K562 (cell line): Measurements from ENCODE around the gene ZKSCAN4. TPM values are rescaled to one million over a fixed set of nuclear protein-coding genes. Genes with fewer than 3 reads are reported as not detected.

Experiments used
- CTBP1 ChIP-seq: fragments of 450-650 bp; IDR thresholded peaks from 2 replicates; pipeline ENCODE4 v1.6.1; 2016; ENCODE audit warnings: borderline replicate concordance
- FOXP1 ChIP-seq: sonication (generic); formaldehyde crosslinking; IDR thresholded peaks from 2 replicates; pipeline ENCODE4 v1.8.0; 2022; ENCODE audit warnings: mild to moderate bottlenecking, missing genetic modification reagents
- KLF10 ChIP-seq: fragments of 250-450 bp; sonication (Bioruptor Pico); IDR thresholded peaks from 2 replicates; pipeline ENCODE4 v1.6.1; 2021; ENCODE audit warnings: matching md5 sums
- MAZ ChIP-seq, 2 experiments: fragments of 450-650 bp in 1 of 2; sonication (generic) in 1 of 2; formaldehyde crosslinking; IDR thresholded peaks in 1 of 2; conservative IDR thresholded peaks in 1 of 2; 2 replicates each; pipeline versions ENCODE4 v1.4.0 to v1.5.0; 2020; ENCODE audit warnings: mild to moderate bottlenecking in 1 of 2, missing genetic modification reagents in 1 of 2
- NBN ChIP-seq: fragments of 450-650 bp; IDR thresholded peaks from 2 replicates; pipeline ENCODE4 v1.6.1; 2016; ENCODE audit warnings: low read depth, mild to moderate bottlenecking
- PHF8 ChIP-seq: fragments of 200-600 bp; sonication (generic); IDR thresholded peaks from 2 replicates; pipeline ENCODE4 v1.6.1; 2012; ENCODE audit warnings: mixed run types, mild to moderate bottlenecking, inconsistent platforms, low read length, moderate library complexity, borderline replicate concordance
- U2AF2 ChIP-seq: fragments of 200-400 bp; formaldehyde crosslinking; optimal IDR thresholded peaks from 2 replicates; pipeline ENCODE3; 2017; ENCODE audit warnings: low read depth, mild to moderate bottlenecking, low read length
- ZNF57 ChIP-seq: fragments of 450-650 bp; formaldehyde crosslinking; IDR thresholded peaks from 2 replicates; pipeline ENCODE4 v1.4.0; 2020; ENCODE audit warnings: mild to moderate bottlenecking, moderate library complexity
- ZNF778 ChIP-seq: fragments of 450-650 bp; formaldehyde crosslinking; IDR thresholded peaks from 2 replicates; pipeline ENCODE4 v1.4.0; 2020; ENCODE audit warnings: mild to moderate bottlenecking, moderate library complexity
- polyA plus RNA-seq, 8 experiments: library from polyadenylated mRNA; depleted of rRNA in 4 of 8; stranded (reverse) in 5 of 8; unstranded in 3 of 8; fragments of >200 nt; fragmentation: Nextera tagmentation in 2 of 8; fragmentation: Illumina TruSeq in 1 of 8; extraction: Ambion mirVana in 2 of 8; extraction: Trizol in 1 of 8; gene quantifications; 2 replicates each; pipeline versions ENCODE4 v1.2.1 to v1.2.3, GENCODE V29; 2011 to 2014; ENCODE audit warnings: inconsistent platforms in 1 of 8, missing spikeins in 1 of 8
- total RNA-seq, 7 experiments: library from RNA; depleted of rRNA in 6 of 7; stranded (reverse); fragments of >200 nt in 6 of 7; fragmentation: Illumina TruSeq in 2 of 7; extraction: Trizol in 2 of 7; gene quantifications; 2 replicates each; pipeline versions ENCODE4 v1.2.1 to v1.2.3, GENCODE V29; 2011 to 2021; ENCODE audit warnings: low replicate concordance in 1 of 7
- TF ChIP-seq, protein P1 (sequence below), 3 experiments: fragments of 200-800 bp in 1 of 3; fragments of 250-450 bp in 1 of 3; fragments of 450-650 bp in 1 of 3; sonication (Bioruptor Pico) in 1 of 3; sonication (Bioruptor generic) in 1 of 3; formaldehyde crosslinking in 1 of 3; IDR thresholded peaks; 2 replicates each; pipeline versions ENCODE4 v1.6.1 to v1.8.0; 2016 to 2022; ENCODE audit warnings: mild to moderate bottlenecking in 2 of 3, missing genetic modification characterization in 2 of 3, missing compliant biosample characterization in 1 of 3, moderate library complexity in 1 of 3
- TF ChIP-seq, protein P2 (sequence below): sonication (generic); formaldehyde crosslinking; IDR thresholded peaks from 2 replicates; pipeline ENCODE4 v1.8.1; 2023; ENCODE audit warnings: missing genetic modification reagents, mild to moderate bottlenecking, borderline replicate concordance
- TF ChIP-seq, protein P3 (sequence below): IDR thresholded peaks from 2 replicates; pipeline ENCODE4 v1.6.1; 2016; ENCODE audit warnings: missing genetic modification characterization, missing compliant biosample characterization
- TF ChIP-seq, protein P4 (sequence below): sonication (generic); formaldehyde crosslinking; IDR thresholded peaks from 2 replicates; pipeline ENCODE4 v1.8.0; 2023; ENCODE audit warnings: mild to moderate bottlenecking, missing genetic modification reagents

ZKSCAN4 gene
- total and polyA plus RNA-seq, 9 of the 15 experiments (the other 6 are each of a cell fraction or from before 2014, with no cell fraction given) = 1.2 to 5.3 (median 4.7) TPM

DNA sequence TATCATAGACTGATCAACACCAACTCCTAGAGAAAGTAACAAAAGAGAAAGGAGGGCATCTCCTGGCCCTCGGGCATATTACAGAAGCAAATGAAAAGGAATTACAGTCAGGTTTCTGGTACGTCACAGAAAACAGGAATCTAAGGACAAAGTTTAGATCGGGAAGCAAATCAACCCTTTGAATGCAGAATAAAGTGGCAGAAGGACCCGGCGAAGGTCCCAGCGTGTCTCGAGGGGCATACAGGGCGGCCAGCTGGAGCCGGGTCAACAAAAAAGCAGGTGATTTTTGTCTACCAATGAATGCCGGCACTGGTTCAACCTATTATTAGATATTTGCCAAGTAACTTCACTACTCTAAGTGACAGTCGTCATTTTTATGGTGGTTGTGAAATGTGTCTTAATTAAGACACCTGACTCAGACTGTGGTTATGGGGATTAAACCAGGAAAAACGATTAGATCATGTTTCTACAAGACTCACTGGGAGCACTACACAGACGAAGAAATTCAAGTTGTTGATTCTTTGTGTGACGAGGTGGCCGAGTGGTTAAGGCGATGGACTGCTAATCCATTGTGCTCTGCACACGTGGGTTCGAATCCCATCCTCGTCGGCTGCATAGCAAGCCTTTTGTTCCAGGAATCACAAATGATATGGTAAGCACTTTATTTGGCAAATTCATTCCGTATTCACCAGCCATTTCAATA is 39.4 kb downstream of the ZKSCAN4 start (continued):
- TF ChIP-seq, protein P1, sequence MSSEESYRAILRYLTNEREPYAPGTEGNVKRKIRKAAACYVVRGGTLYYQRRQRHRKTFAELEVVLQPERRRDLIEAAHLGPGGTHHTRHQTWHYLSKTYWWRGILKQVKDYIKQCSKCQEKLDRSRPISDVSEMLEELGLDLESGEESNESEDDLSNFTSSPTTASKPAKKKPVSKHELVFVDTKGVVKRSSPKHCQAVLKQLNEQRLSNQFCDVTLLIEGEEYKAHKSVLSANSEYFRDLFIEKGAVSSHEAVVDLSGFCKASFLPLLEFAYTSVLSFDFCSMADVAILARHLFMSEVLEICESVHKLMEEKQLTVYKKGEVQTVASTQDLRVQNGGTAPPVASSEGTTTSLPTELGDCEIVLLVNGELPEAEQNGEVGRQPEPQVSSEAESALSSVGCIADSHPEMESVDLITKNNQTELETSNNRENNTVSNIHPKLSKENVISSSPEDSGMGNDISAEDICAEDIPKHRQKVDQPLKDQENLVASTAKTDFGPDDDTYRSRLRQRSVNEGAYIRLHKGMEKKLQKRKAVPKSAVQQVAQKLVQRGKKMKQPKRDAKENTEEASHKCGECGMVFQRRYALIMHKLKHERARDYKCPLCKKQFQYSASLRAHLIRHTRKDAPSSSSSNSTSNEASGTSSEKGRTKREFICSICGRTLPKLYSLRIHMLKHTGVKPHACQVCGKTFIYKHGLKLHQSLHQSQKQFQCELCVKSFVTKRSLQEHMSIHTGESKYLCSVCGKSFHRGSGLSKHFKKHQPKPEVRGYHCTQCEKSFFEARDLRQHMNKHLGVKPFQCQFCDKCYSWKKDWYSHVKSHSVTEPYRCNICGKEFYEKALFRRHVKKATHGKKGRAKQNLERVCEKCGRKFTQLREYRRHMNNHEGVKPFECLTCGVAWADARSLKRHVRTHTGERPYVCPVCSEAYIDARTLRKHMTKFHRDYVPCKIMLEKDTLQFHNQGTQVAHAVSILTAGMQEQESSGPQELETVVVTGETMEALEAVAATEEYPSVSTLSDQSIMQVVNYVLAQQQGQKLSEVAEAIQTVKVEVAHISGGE (CRISPR knock-in tag; IDR thresholded peaks at IDR 0.05) = peak in 1 of 3 experiments; percentile 63; a peak in 2 of 6 replicates
- TF ChIP-seq, protein P2, sequence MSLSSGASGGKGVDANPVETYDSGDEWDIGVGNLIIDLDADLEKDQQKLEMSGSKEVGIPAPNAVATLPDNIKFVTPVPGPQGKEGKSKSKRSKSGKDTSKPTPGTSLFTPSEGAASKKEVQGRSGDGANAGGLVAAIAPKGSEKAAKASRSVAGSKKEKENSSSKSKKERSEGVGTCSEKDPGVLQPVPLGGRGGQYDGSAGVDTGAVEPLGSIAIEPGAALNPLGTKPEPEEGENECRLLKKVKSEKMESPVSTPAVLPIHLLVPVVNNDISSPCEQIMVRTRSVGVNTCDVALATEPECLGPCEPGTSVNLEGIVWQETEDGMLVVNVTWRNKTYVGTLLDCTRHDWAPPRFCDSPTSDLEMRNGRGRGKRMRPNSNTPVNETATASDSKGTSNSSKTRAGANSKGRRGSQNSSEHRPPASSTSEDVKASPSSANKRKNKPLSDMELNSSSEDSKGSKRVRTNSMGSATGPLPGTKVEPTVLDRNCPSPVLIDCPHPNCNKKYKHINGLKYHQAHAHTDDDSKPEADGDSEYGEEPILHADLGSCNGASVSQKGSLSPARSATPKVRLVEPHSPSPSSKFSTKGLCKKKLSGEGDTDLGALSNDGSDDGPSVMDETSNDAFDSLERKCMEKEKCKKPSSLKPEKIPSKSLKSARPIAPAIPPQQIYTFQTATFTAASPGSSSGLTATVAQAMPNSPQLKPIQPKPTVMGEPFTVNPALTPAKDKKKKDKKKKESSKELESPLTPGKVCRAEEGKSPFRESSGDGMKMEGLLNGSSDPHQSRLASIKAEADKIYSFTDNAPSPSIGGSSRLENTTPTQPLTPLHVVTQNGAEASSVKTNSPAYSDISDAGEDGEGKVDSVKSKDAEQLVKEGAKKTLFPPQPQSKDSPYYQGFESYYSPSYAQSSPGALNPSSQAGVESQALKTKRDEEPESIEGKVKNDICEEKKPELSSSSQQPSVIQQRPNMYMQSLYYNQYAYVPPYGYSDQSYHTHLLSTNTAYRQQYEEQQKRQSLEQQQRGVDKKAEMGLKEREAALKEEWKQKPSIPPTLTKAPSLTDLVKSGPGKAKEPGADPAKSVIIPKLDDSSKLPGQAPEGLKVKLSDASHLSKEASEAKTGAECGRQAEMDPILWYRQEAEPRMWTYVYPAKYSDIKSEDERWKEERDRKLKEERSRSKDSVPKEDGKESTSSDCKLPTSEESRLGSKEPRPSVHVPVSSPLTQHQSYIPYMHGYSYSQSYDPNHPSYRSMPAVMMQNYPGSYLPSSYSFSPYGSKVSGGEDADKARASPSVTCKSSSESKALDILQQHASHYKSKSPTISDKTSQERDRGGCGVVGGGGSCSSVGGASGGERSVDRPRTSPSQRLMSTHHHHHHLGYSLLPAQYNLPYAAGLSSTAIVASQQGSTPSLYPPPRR (CRISPR knock-in tag) = no peak
- no peak for TF ChIP-seq PHF8
- peak; percentile 7 to 81 for TF ChIP-seq MAZ (CRISPR knock-in tag; conservative IDR thresholded peaks at IDR 0.05 in 1 of 2, IDR thresholded peaks at IDR 0.05 in 1 of 2)
- TF ChIP-seq U2AF2 = no peak
- TF ChIP-seq ZNF57 (CRISPR knock-in tag) = no peak
- TF ChIP-seq, protein P3, sequence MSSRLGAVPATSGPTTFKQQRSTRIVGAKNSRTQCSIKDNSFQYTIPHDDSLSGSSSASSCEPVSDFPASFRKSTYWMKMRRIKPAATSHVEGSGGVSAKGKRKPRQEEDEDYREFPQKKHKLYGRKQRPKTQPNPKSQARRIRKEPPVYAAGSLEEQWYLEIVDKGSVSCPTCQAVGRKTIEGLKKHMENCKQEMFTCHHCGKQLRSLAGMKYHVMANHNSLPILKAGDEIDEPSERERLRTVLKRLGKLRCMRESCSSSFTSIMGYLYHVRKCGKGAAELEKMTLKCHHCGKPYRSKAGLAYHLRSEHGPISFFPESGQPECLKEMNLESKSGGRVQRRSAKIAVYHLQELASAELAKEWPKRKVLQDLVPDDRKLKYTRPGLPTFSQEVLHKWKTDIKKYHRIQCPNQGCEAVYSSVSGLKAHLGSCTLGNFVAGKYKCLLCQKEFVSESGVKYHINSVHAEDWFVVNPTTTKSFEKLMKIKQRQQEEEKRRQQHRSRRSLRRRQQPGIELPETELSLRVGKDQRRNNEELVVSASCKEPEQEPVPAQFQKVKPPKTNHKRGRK (tag) = no peak
- no peak for TF ChIP-seq KLF10 (CRISPR knock-in tag)
- TF ChIP-seq ZNF778 = no peak
- peak; percentile 95 for TF ChIP-seq NBN
- peak; percentile 54 for TF ChIP-seq CTBP1
- TF ChIP-seq FOXP1 (CRISPR knock-in tag) = peak; percentile 96
- TF ChIP-seq, protein P4, sequence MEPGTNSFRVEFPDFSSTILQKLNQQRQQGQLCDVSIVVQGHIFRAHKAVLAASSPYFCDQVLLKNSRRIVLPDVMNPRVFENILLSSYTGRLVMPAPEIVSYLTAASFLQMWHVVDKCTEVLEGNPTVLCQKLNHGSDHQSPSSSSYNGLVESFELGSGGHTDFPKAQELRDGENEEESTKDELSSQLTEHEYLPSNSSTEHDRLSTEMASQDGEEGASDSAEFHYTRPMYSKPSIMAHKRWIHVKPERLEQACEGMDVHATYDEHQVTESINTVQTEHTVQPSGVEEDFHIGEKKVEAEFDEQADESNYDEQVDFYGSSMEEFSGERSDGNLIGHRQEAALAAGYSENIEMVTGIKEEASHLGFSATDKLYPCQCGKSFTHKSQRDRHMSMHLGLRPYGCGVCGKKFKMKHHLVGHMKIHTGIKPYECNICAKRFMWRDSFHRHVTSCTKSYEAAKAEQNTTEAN (CRISPR knock-in tag) = no peak; the same call in 1 of the 2 replicates
